D721Med (cell line): Measurements from ENCODE around the gene KIF19.

ENCODE experiments used
- DNase-seq: peaks from one replicate; pipeline ENCODE4 v3.0.0; 2011; ENCODE audit warnings: low spot score; ENCODE audit not compliant: insufficient read length
- FAIRE-seq: peaks from 2 replicates; lab custom pipeline; 2011; peaks lifted over from hg19 to GRCh38; lab: Jason Lieb, UNC
- TF ChIP-seq, protein P1 (sequence below): IDR thresholded peaks from 2 replicates; pipeline ENCODE4 v1.5.1; 2012; ENCODE audit warnings: mild to moderate bottlenecking, control low read depth; ENCODE audit not compliant: insufficient read depth; ENCODE audit errors: missing control alignments

KIF19 gene

DNA sequence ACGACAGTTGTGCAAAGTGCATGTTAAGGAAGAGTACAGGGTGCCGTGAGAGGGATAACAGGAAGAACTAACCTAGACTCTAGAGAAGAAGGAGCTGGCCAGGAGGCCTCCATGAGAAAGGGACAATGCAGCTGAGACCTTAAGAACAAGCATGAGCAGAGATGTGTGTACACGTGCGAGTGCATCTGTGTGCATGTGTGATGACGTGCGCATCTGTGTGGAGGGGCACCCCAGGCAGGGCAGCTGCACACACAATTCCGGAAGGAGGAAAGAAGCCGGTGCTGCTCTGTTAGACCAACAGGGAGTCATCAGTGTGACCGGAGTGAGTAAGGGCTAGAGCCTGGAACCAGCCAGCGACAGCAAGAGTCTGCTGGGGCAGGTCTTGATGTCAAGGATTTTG lies 7.6 kb upstream of the KIF19 start:
- TF ChIP-seq, protein P1, sequence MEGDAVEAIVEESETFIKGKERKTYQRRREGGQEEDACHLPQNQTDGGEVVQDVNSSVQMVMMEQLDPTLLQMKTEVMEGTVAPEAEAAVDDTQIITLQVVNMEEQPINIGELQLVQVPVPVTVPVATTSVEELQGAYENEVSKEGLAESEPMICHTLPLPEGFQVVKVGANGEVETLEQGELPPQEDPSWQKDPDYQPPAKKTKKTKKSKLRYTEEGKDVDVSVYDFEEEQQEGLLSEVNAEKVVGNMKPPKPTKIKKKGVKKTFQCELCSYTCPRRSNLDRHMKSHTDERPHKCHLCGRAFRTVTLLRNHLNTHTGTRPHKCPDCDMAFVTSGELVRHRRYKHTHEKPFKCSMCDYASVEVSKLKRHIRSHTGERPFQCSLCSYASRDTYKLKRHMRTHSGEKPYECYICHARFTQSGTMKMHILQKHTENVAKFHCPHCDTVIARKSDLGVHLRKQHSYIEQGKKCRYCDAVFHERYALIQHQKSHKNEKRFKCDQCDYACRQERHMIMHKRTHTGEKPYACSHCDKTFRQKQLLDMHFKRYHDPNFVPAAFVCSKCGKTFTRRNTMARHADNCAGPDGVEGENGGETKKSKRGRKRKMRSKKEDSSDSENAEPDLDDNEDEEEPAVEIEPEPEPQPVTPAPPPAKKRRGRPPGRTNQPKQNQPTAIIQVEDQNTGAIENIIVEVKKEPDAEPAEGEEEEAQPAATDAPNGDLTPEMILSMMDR: no peak
- DNase-seq: no peak
- no peak for FAIRE-seq

DNA sequence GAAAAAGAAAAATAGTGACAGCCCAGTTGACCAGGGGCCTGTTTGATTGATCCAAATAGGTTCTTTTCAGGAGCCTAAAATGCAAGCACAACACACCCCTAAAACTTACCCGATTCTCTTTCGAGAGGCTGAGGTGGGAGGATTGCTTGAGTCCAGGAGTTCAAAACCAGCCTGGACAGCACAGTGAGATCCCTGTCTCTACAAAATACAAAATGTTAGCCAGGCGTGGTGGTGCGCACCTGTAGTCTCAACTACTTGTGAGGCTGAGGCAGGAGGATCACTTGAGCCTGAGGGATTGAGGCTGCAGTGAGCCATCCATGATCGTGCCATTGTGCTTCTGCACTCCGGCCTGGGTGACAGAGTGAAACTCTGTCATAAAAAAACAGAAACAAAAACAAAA lies 1.5 kb upstream of the KIF19 start:
- FAIRE-seq (no peak), DNase-seq (no peak)
- TF ChIP-seq, protein P1: no peak

DNA sequence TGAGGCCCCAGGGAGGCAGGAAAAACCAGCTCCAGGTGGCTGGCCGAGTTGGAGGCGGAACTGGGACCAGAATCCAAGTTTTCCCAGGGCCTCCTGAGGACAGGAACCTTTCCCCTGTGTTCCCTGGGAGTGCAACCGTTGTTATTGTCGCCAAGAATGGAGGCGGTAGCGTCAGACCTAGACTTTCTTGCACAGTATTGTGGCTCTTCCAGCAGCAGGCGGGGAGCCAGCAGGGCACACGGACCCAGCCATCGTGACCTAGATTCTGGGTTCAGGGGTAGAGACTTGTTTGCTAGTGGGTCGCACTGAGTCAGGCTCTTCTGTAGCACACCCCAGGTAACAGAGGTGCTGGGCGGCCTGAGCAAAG lies 667 bp upstream of the KIF19 start:
- FAIRE-seq (no peak), DNase-seq (no peak)
- TF ChIP-seq, protein P1: no peak

DNA sequence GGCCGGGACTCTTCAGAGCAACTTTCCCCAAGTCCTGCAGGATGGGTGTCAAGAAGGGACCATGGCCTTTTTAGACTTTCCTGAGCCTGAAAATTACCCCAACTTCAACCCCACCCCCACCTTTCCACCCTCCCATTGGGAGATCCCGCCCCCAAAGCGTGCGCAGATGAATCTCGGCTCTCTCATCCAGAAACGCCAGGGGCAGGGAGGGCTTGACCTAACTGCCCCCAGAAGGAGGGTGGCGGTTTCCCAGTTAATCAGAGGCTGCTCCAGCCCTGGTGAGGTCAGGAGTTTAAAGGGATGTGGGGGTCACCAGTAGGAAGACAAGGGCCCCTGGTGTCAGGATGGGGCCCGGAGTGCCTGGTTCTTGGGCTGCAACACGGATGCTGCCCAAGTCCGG lies 480 bp downstream of the KIF19 start:
- no peak for FAIRE-seq
- no peak for DNase-seq
- TF ChIP-seq, protein P1: no peak

DNA sequence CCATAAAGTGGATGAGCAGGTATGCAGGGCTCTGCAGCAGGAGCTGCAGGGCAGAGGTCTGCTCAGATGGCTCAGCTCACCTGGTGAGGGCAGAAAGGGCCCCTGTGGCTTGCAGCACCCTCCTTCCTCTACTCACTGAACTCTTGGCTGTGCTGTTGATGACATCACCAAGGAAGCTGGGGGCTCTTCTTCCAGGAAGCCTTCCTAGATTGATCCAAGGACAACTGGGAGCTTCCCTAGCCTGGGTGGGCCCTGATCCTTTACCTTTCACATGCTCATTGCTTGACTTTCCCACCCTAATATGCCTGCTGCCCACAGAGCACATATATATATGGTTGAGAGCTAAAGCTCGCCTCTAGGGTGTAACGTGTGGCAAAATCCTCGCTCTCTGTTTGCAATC lies 2.5 kb downstream of the KIF19 start:
- DNase-seq (no peak), FAIRE-seq (no peak)
- TF ChIP-seq, protein P1: no peak

DNA sequence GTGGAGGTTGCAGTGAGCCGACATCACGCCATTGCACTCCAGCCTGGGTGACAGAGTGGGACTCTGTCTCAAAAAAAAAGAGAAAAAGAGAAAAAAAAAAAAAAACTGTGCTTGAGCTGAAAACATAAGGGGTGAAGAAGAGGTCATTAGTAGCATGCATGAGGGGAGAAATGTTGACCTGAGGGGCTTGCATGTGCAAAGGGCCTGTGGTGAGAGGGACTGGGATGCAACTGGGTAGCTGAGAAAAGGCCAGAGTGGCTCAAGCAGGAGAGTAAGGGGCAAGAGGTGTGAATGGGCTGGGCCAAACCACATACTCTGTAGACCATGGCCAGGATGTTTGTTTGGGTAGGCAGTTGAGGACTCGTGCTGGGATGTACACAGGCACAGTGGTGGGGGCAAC lies 3.4 kb downstream of the KIF19 start:
- TF ChIP-seq, protein P1: no peak
- no peak for DNase-seq
- no peak for FAIRE-seq

DNA sequence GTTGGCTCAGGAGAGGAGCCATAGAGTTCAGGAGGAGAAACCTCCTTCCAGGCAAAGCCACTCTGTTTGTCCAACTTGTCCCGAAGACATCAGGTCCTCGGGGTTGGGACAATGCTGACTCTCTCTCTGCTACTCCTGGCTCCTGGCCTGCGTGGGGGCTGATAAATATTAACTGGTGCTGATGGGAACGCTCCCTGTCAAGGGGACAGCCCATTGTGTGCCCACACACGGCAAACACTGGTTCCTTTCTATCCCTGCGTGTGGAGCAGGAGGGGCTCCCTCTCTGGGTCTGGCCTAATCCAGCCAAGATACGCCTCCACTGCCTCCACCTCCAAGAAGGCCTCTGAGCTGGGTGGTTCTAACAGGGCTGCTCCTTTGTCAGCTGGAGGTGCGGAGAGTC lies 4.4 kb downstream of the KIF19 start:
- TF ChIP-seq, protein P1: no peak
- FAIRE-seq (no peak), DNase-seq (no peak)
